K562 (cell line): ENCODE data around the gene SART1. TPM values are rescaled to one million over a fixed set of nuclear protein-coding genes. Genes with fewer than 3 reads are reported as not detected.

Experiments
- ADNP ChIP-seq: fragments of 200-800 bp; sonication (Bioruptor generic); IDR thresholded peaks from 2 replicates; pipeline ENCODE4 v1.6.1; 2016; ENCODE audit warnings: missing genetic modification characterization, missing compliant biosample characterization
- ASH1L ChIP-seq: fragments of 450-650 bp; IDR thresholded peaks from 2 replicates; pipeline ENCODE4 v1.6.1; 2018; ENCODE audit warnings: borderline replicate concordance, mild to moderate bottlenecking, low read depth; ENCODE audit not compliant: partially characterized antibody
- C11orf30 ChIP-seq: fragments of 450-650 bp; IDR thresholded peaks from 2 replicates; pipeline ENCODE4 v1.6.1; 2016; ENCODE audit warnings: low read depth, mild to moderate bottlenecking
- KAT8 ChIP-seq: fragments of 450-650 bp; IDR thresholded peaks from 2 replicates; pipeline ENCODE4 v1.6.1; 2016; ENCODE audit warnings: low read depth, mild to moderate bottlenecking
- KDM1A ChIP-seq, 2 experiments: fragments of 450-650 bp; IDR thresholded peaks; 2 replicates each; pipeline ENCODE4 v1.6.1; 2016; ENCODE audit warnings: mild to moderate bottlenecking in 2 of 2
- L3MBTL2 ChIP-seq: fragments of 450-650 bp; IDR thresholded peaks from 2 replicates; pipeline ENCODE4 v1.6.1; 2016; ENCODE audit warnings: mild to moderate bottlenecking, moderate library complexity
- PHF8 ChIP-seq: fragments of 200-600 bp; sonication (generic); IDR thresholded peaks from 2 replicates; pipeline ENCODE4 v1.6.1; 2012; ENCODE audit warnings: mixed run types, mild to moderate bottlenecking, inconsistent platforms, low read length, moderate library complexity, borderline replicate concordance
- TAF1 ChIP-seq: IDR thresholded peaks from 2 replicates; pipeline ENCODE4 v1.6.1; 2011; ENCODE audit warnings: mild to moderate bottlenecking, low read length, moderate library complexity; ENCODE audit not compliant: insufficient read depth, control insufficient read depth, severe bottlenecking; ENCODE audit errors: extremely low read depth
- ZNF311 ChIP-seq: fragments of 250-450 bp; sonication (Bioruptor Pico); IDR thresholded peaks from 2 replicates; pipeline ENCODE4 v1.4.0; 2020; ENCODE audit warnings: mild to moderate bottlenecking, moderate library complexity
- ZNF354B ChIP-seq: fragments of 250-450 bp; sonication (Bioruptor Pico); IDR thresholded peaks from 2 replicates; pipeline ENCODE4 v1.4.0; 2020
- ZZZ3 ChIP-seq: fragments of 450-650 bp; IDR thresholded peaks from 2 replicates; pipeline ENCODE4 v1.6.1; 2016; ENCODE audit warnings: antibody characterized with exemption, mild to moderate bottlenecking, moderate library complexity
- polyA plus RNA-seq, 8 experiments: library from polyadenylated mRNA; depleted of rRNA in 4 of 8; stranded (reverse) in 5 of 8; unstranded in 3 of 8; fragments of >200 nt; fragmentation: Nextera tagmentation in 2 of 8; fragmentation: Illumina TruSeq in 1 of 8; extraction: Ambion mirVana in 2 of 8; extraction: Trizol in 1 of 8; gene quantifications; 2 replicates each; pipeline versions ENCODE4 v1.2.1 to v1.2.3, GENCODE V29; 2011 to 2014; ENCODE audit warnings: inconsistent platforms in 1 of 8, missing spikeins in 1 of 8
- total RNA-seq, 7 experiments: library from RNA; depleted of rRNA in 6 of 7; stranded (reverse); fragments of >200 nt in 6 of 7; fragmentation: Illumina TruSeq in 2 of 7; extraction: Trizol in 2 of 7; gene quantifications; 2 replicates each; pipeline versions ENCODE4 v1.2.1 to v1.2.3, GENCODE V29; 2011 to 2021; ENCODE audit warnings: low replicate concordance in 1 of 7
- TF ChIP-seq, protein P1 (sequence below): fragments of 250-450 bp; sonication (Bioruptor Pico); IDR thresholded peaks from 2 replicates; pipeline ENCODE4 v1.5.0; 2021
- TF ChIP-seq, protein P2 (sequence below), 2 experiments: fragments of 200-800 bp in 1 of 2; sonication (Bioruptor generic) in 1 of 2; sonication (generic) in 1 of 2; formaldehyde crosslinking in 1 of 2; IDR thresholded peaks in 1 of 2; conservative IDR thresholded peaks in 1 of 2; 2 replicates each; pipeline versions ENCODE4 v1.5.0 to v1.6.1; 2016 to 2020; ENCODE audit warnings: missing compliant biosample characterization in 1 of 2, missing genetic modification characterization in 1 of 2, missing genetic modification reagents in 1 of 2
- TF ChIP-seq, protein P3 (sequence below): sonication (generic); formaldehyde crosslinking; IDR thresholded peaks from 2 replicates; pipeline ENCODE4 v1.8.0; 2022; ENCODE audit warnings: mild to moderate bottlenecking, missing genetic modification reagents

The SART1 gene
- total and polyA plus RNA-seq, 9 of the 15 experiments (the other 6 are each of a cell fraction or from before 2014, with no cell fraction given): 4.8 to 84.1 (median 31.7) TPM

DNA sequence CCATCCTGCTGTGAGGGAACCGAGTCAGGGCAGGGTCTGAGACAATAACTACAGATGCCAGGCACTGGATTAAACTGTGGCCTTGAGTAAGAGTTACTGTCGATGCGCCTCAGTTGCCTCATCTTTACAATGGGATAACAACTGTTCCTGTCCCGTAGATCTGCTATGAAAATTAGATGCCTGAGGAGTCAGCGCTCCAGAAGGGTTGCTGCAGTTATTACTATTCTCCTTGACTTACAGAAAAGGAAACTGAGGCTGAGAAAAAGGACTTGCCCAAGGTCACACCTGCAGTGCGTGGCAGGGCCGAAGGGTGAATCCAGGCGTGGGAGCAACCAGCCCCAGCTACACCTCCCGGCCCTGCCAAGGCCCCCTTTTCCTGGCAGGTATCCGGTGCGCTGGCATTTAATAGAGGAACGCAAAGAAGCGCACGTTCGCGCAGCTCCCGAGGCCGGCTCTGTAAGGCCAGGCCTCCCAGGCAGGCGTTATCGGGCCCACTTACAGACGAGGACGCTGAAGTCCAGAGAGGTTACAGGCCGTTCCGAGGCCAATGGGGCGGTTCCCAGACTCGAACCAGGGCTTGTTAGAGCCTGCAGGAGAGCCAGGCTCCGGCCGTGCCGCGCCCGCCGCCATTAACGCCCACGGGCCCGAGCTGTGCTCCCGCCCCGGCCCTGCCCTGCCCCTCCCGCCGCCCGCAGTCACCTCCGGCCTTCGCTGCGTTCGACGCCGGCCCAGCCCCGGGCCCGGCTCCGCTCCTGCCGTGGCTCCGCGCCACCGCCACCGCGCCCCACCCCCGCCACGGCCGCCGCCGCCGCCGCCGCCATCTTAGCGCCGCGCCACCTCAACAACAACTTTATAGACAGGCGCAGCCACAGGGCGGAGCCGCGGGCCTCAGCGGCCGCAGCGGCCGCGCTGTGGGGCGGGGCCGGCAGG lies 43.1 kb upstream of the SART1 start, which contains the start of gene C11orf68 (continued):
- no peak for TF ChIP-seq C11orf30
- TF ChIP-seq KAT8: no peak
- TF ChIP-seq, protein P1, sequence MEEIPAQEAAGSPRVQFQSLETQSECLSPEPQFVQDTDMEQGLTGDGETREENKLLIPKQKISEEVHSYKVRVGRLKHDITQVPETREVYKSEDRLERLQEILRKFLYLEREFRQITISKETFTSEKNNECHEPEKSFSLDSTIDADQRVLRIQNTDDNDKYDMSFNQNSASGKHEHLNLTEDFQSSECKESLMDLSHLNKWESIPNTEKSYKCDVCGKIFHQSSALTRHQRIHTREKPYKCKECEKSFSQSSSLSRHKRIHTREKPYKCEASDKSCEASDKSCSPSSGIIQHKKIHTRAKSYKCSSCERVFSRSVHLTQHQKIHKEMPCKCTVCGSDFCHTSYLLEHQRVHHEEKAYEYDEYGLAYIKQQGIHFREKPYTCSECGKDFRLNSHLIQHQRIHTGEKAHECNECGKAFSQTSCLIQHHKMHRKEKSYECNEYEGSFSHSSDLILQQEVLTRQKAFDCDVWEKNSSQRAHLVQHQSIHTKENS (CRISPR knock-in tag): no peak
- TF ChIP-seq, protein P2, sequence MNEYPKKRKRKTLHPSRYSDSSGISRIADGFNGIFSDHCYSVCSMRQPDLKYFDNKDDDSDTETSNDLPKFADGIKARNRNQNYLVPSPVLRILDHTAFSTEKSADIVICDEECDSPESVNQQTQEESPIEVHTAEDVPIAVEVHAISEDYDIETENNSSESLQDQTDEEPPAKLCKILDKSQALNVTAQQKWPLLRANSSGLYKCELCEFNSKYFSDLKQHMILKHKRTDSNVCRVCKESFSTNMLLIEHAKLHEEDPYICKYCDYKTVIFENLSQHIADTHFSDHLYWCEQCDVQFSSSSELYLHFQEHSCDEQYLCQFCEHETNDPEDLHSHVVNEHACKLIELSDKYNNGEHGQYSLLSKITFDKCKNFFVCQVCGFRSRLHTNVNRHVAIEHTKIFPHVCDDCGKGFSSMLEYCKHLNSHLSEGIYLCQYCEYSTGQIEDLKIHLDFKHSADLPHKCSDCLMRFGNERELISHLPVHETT (CRISPR knock-in tag; conservative IDR thresholded peaks at IDR 0.05 in 1 of 2, IDR thresholded peaks at IDR 0.05 in 1 of 2): peak in 1 of 2 experiments; percentile 98; a peak in 2 of 4 replicates
- TF ChIP-seq L3MBTL2: peak; percentile 45; the same call in 1 of the 2 replicates
- TF ChIP-seq, protein P3, sequence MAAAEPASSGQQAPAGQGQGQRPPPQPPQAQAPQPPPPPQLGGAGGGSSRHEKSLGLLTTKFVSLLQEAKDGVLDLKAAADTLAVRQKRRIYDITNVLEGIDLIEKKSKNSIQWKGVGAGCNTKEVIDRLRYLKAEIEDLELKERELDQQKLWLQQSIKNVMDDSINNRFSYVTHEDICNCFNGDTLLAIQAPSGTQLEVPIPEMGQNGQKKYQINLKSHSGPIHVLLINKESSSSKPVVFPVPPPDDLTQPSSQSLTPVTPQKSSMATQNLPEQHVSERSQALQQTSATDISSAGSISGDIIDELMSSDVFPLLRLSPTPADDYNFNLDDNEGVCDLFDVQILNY (CRISPR knock-in tag): no peak
- no peak for TF ChIP-seq ZNF354B (CRISPR knock-in tag)
- peak in 1 of 2 experiments; percentile 80; a peak in 2 of 4 replicates for TF ChIP-seq KDM1A (IDR thresholded peaks at IDR 0.05)
- peak; percentile 81 for TF ChIP-seq TAF1
- no peak for TF ChIP-seq ZNF311 (CRISPR knock-in tag)
- TF ChIP-seq ZZZ3: no peak
- peak; percentile 62; the same call in 1 of the 2 replicates for TF ChIP-seq PHF8
- no peak for TF ChIP-seq ASH1L
- peak; percentile 71; the same call in 1 of the 2 replicates for TF ChIP-seq ADNP
